Thymus (tissue), 11 donors: ENCODE measurements around the gene LRRC55. TPM values are rescaled to one million over a fixed set of nuclear protein-coding genes. Genes with fewer than 3 reads are reported as not detected.

Source experiments
- DNase-seq, 9 donors: peaks; one replicate each; pipeline ENCODE4 v3.0.0-alpha.2; 2013; ENCODE audit warnings: low spot score in 9 of 9, low read depth in 6 of 9, missing footprints in 1 of 9
- H3K27ac ChIP-seq, 2 donors: one replicate each; pipeline ENCODE4 v1.5.1; 2013; ENCODE audit warnings: control low read depth in 1 of 2, low read depth in 1 of 2, low read length in 1 of 2, mild to moderate bottlenecking in 1 of 2, moderate library complexity in 1 of 2
- H3K27me3 ChIP-seq, 2 donors: one replicate each; pipeline ENCODE4 v1.5.1; 2013; ENCODE audit warnings: low read length in 1 of 2; ENCODE audit not compliant: control insufficient read depth in 2 of 2, insufficient read depth in 1 of 2
- H3K36me3 ChIP-seq, 2 donors: one replicate each; pipeline ENCODE4 v1.5.1; 2013; ENCODE audit warnings: low read length in 1 of 2, mild to moderate bottlenecking in 1 of 2, moderate library complexity in 1 of 2; ENCODE audit not compliant: control insufficient read depth in 2 of 2, insufficient read depth in 2 of 2
- H3K4me1 ChIP-seq, 2 donors: one replicate each; pipeline ENCODE4 v1.5.1; 2013; ENCODE audit warnings: low read length in 2 of 2; ENCODE audit not compliant: control insufficient read depth in 2 of 2, insufficient read depth in 2 of 2
- H3K4me3 ChIP-seq, 2 donors: one replicate each; pipeline ENCODE4 v1.5.1; 2013; ENCODE audit warnings: low read length in 2 of 2, control low read depth in 1 of 2, mild to moderate bottlenecking in 1 of 2
- H3K9me3 ChIP-seq, 2 donors: one replicate each; pipeline ENCODE4 v1.5.1; 2013; ENCODE audit warnings: low read length in 1 of 2, mild to moderate bottlenecking in 1 of 2; ENCODE audit not compliant: control insufficient read depth in 2 of 2, insufficient read depth in 1 of 2
- WGBS: extraction: QIAGEN DNeasy Blood & Tissue Kit; methylation state at CpG from one replicate; pipeline ENCODE4 v1.1.7; 2013; 5-methylcytosine and 5-hydroxymethylcytosine counted together
- polyA plus RNA-seq: library from polyadenylated mRNA; stranded (reverse); fragments of 200-250 nt; gene quantifications from one replicate; pipeline ENCODE4 v1.2.3, GENCODE V29; 2013
- total RNA-seq: library from RNA; stranded (reverse); fragments of 120-200 nt; gene quantifications from one replicate; pipeline ENCODE4 v1.2.4, GENCODE V29; 2013
- donor health status: healthy.

Gene LRRC55
- total and polyA plus RNA-seq, 2 donors = 0.25 to 2.0 TPM

GRCh38 chr11:57203882-57204480 is 22.2 kb downstream of the LRRC55 start:
- no peak overlapping the region for H3K27ac ChIP-seq
- DNase-seq = no peak
- H3K4me3 ChIP-seq = no peak overlapping the region
- 87% methylated on average over 7 of the region's 7 CpGs for WGBS
- H3K36me3 ChIP-seq = no peaks in the 10 kb centered on the region
- H3K4me1 ChIP-seq = no peaks in the 10 kb centered on the region
- peaks cover 0 to 3% of the 10 kb centered on the region in 2 donors for H3K27me3 ChIP-seq
- H3K9me3 ChIP-seq = no peaks in the 10 kb centered on the region

DNA sequence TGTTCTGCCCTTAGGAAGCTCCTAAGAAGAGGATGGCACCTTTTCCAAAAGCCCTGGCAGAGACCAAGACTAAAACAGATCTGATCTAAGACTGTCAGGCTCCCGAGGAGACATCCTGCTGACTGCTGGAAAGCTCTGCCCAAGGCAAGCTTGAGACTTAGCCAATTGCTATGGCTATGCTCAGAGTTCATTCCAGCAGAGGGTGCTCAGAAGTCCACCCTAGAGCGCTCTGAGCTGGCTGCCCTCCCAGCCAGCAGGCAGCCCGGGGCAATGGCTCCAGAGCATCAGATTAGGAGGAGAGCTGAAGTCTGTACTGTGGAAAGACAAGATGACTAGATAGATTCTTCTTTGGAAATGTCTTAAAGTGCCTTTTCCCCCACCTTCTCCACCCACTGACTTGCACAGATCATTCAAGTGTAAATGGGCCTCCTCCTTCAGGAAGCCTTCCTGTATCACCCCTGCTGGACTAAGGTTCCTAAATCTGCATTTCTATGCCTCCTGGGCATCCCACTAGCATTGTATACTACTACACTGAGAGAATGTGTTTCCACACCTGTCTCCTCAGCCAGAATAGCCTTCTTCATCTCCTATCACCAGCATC is 23.4 kb downstream of the LRRC55 start:
- H3K4me1 ChIP-seq = no peaks in the 10 kb centered on the region
- no peak overlapping the region for H3K4me3 ChIP-seq
- 50% methylated on average over 3 of the region's 3 CpGs for WGBS
- peaks cover 0 to 3% of the 10 kb centered on the region in 2 donors for H3K27me3 ChIP-seq
- no peaks in the 10 kb centered on the region for H3K9me3 ChIP-seq
- no peaks in the 10 kb centered on the region for H3K36me3 ChIP-seq
- H3K27ac ChIP-seq = no peak overlapping the region
- DNase-seq = no peak

GRCh38 chr11:57207168-57207567 is 25.4 kb downstream of the LRRC55 start:
- Histone ChIP-seq H3K27ac (no peak overlapping the region), H3K36me3 (no peaks in the 10 kb centered on the region), H3K4me1 (no peaks in the 10 kb centered on the region), H3K9me3 (no peaks in the 10 kb centered on the region), H3K27me3 (peaks cover 0 to 5% of the 10 kb centered on the region in 2 donors), H3K4me3 (no peak overlapping the region)
- no peak for DNase-seq
- WGBS = 41% methylated on average over 6 of the region's 6 CpGs

- no peak overlapping the region for H3K27ac ChIP-seq
- H3K27me3 ChIP-seq = peaks cover 0 to 11% of the 10 kb centered on the region in 2 donors
- H3K4me3 ChIP-seq = no peak overlapping the region
- DNase-seq = no peak
- H3K4me1 ChIP-seq = peaks cover 0 to 5% of the 10 kb centered on the region in 2 donors
- 42% methylated on average over 7 of the region's 7 CpGs for WGBS
- H3K36me3 ChIP-seq = no peaks in the 10 kb centered on the region
- H3K9me3 ChIP-seq = no peaks in the 10 kb centered on the region
Measured at GRCh38 chr11:57210781-57211180, 29.0 kb downstream of the LRRC55 start.

- 22% methylated on average over 9 of the region's 9 CpGs for WGBS
- no peak overlapping the region for H3K4me3 ChIP-seq
- peaks cover 0 to 5% of the 10 kb centered on the region in 2 donors for H3K4me1 ChIP-seq
- peak in 1 of 9 donors; percentile 5 for DNase-seq
- no peaks in the 10 kb centered on the region for H3K36me3 ChIP-seq
- H3K27me3 ChIP-seq = peaks cover 0 to 8% of the 10 kb centered on the region in 2 donors
- no peaks in the 10 kb centered on the region for H3K9me3 ChIP-seq
- H3K27ac ChIP-seq = no peak overlapping the region
Measured at GRCh38 chr11:57213342-57214097, 31.8 kb downstream of the LRRC55 start.

- Histone ChIP-seq H3K9me3 (no peaks in the 10 kb centered on the region), H3K36me3 (no peaks in the 10 kb centered on the region), H3K27me3 (peaks cover 0 to 8% of the 10 kb centered on the region in 2 donors), H3K4me1 (peaks cover 0 to 5% of the 10 kb centered on the region in 2 donors), H3K27ac (no peak overlapping the region), H3K4me3 (no peak overlapping the region)
- no peak for DNase-seq
- 68% methylated on average over 2 of the region's 2 CpGs for WGBS
Measured at GRCh38 chr11:57214098-57214417, 32.3 kb downstream of the LRRC55 start.

DNA sequence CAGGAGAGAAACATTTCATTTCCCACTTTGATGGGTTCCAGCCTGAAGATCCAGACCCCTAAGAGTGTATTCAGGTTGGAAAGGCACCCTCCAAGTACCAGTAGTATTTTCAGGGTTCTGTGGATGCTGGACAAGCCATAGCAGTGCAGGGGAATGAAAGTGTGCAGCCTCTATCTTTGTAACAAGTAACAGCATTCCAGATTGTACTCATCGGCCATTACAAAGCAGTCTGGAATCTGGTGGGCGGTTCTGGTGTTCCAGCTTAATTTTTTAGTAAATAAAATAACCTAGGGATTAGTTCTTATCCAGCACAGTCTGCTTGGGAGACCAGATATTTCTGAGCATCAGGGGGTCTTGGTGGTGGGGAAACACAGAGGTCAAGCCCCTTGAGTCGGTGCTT is 32.7 kb downstream of the LRRC55 start:
- Histone ChIP-seq H3K4me1 (peaks cover 0 to 5% of the 10 kb centered on the region in 2 donors), H3K9me3 (no peaks in the 10 kb centered on the region), H3K36me3 (no peaks in the 10 kb centered on the region), H3K4me3 (no peak overlapping the region), H3K27ac (no peak overlapping the region), H3K27me3 (peaks cover 0 to 8% of the 10 kb centered on the region in 2 donors)
- DNase-seq = no peak
- 97% methylated on average over 3 of the region's 3 CpGs for WGBS

DNA sequence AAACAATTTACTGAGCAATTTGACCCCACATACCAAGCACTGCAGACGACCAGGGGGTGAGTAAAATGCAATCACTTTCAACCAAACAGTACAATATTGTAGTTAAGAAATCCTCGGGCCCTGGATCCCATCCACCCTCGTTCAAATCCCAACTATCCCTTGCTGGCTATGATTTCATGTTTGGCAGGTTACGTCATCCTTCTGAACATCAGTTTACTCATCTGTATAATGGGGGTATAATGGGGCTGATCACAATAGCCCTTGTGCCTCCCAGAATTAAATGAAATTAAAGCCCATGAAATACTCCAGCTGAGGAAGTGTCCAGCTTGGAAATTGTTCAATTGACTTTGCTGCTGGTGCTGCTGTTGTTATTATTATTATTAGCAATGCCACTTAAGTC is 34.7 kb downstream of the LRRC55 start:
- Histone ChIP-seq H3K27ac (no peak overlapping the region), H3K4me1 (peaks cover 0 to 5% of the 10 kb centered on the region in 2 donors), H3K4me3 (no peak overlapping the region), H3K27me3 (peaks cover 0 to 5% of the 10 kb centered on the region in 2 donors), H3K36me3 (no peaks in the 10 kb centered on the region), H3K9me3 (no peaks in the 10 kb centered on the region)
- DNase-seq = no peak
- WGBS = 89% methylated on average over 4 of the region's 4 CpGs

- Histone ChIP-seq H3K4me1 (peaks cover 0 to 5% of the 10 kb centered on the region in 2 donors), H3K9me3 (no peaks in the 10 kb centered on the region), H3K4me3 (no peak overlapping the region), H3K27me3 (peaks cover 0 to 5% of the 10 kb centered on the region in 2 donors), H3K36me3 (no peaks in the 10 kb centered on the region), H3K27ac (no peak overlapping the region)
- 70% methylated on average over 4 of the region's 4 CpGs for WGBS
- no peak for DNase-seq
Measured at GRCh38 chr11:57217053-57217452, 35.3 kb downstream of the LRRC55 start.
